OCI-LY1 (cell line): ENCODE data around the gene CASP1.
"Not testable (repeated sequence)": the region's sequence is repeated elsewhere in the genome, so short reads cannot be mapped to it uniquely, and the experiment has no call there.

Experiments
- CTCF ChIP-seq: fragments of 200-600 bp; sonication (generic), shearing (Covaris generic); IDR thresholded peaks from 2 replicates; pipeline ENCODE4 v1.5.1; 2017; ENCODE audit warnings: mild to moderate bottlenecking, antibody characterized with exemption, low read length, moderate library complexity, mixed read lengths
- EZH2 ChIP-seq: fragments of 200-600 bp; sonication (generic), shearing (Covaris generic); IDR thresholded peaks from 2 replicates; pipeline ENCODE4 v1.8.0; 2017; ENCODE audit warnings: borderline replicate concordance, mixed run types, mild to moderate bottlenecking, antibody characterized with exemption, low read length, moderate library complexity, mixed read lengths

GRCh38 chr11:105072080-105072479, 37.1 kb upstream of the CASP1 start:
- not testable (repeated sequence) for TF ChIP-seq CTCF, EZH2
